Omental fat pad (tissue), 4 donors: ENCODE data around the gene NAA80. TPM values are rescaled to one million over a fixed set of nuclear protein-coding genes. Genes with fewer than 3 reads are reported as not detected.
A peak's percentile ranks its signal among the peaks of the same experiment; 100 is the strongest.

ENCODE experiments used
- ATAC-seq: fragments of 150-250 bp; one replicate; pipeline ENCODE4 v1.9.1; 2016; ENCODE audit warnings: mild to moderate bottlenecking, moderate library complexity; ENCODE audit not compliant: low FRiP score
- DNase-seq: peaks from one replicate; pipeline ENCODE4 v3.0.0-alpha.2; 2019; ENCODE audit warnings: low spot score
- total RNA-seq, 4 donors: library from RNA; depleted of rRNA; stranded (reverse); fragments of >200 nt; gene quantifications; one replicate each; pipeline ENCODE4 v1.1.0, GENCODE V29; 2016
- TF ChIP-seq, protein P1 (sequence below), 3 donors: fragments of 450-650 bp; IDR thresholded peaks; one replicate each; pipeline ENCODE4 v1.5.1; 2016 to 2017; ENCODE audit warnings: antibody characterized with exemption in 3 of 3, mild to moderate bottlenecking in 3 of 3, moderate library complexity in 2 of 3

The NAA80 gene
- total RNA-seq, 4 donors from 2014 or later: 3.4 to 8.4 (median 5.3) TPM

DNA sequence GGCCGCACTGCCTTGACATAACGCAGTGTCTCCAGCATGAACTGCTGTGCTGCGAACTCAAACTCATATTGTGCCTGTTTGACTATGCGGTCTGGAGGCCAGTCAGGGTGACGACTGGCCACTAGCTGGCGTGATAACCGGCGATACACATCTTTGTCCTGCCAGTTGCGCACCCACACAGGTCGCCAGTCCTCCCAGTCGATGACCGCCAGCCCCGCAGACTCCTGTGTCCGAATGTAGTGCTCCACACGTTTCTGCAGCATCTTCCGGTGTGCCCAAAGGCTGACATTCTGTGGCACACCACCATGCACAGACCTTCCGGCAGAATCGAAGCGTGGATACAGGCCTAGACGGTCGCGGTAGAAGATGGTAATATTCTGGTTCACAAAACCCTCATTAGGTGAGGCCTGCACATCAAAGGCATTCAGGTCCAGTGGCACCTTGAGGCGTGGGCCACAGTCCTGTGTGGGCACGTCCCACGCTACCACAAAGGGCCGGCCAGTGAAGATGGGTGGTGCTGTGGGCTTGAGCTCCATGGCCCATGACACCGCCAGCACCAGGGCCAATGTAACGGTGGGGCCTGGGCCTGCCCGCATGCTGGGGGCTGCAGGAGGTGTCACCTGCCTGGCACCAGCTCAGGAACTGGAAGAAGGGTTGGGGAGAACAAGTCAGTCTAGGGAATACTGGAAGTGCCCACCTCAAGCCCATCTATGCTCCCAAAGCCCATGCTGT lies 20.9 kb upstream of the NAA80 start:
- ATAC-seq (no peak), DNase-seq (no peak)

DNA sequence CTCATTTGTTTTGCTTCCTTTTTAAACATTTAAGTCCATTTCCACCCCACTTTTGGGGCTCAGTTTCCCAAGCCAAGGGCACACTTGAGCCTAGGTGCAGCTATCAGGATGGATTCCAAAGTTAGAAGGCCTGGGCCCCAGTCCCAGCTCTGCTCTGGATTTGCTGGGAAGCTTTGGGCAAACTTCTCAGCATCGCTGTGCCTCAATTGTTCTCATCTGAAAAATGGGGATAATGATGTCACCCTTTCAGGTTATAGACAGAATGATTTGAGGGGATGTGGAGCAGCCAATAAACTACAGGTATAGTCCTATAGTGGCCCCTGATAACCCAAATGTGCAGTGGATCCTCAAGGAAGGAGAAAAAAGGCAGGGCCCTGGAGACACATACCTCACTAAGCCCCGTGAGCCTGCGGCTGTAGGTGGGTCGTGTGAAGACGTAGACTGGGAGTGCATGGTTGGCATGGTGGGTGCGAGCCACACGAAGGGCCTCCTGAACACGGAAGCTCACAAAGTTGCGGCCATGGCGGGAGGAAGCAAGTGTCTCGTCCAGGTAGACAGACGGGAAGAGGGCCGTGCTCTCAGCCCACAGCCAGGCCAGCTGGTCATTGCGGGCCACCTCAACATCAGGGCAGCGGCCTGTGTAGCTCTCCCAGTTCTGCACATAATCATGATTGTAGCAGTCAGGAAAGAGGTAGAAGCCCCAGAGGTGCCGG lies 20.1 kb upstream of the NAA80 start:
- TF ChIP-seq, protein P1, sequence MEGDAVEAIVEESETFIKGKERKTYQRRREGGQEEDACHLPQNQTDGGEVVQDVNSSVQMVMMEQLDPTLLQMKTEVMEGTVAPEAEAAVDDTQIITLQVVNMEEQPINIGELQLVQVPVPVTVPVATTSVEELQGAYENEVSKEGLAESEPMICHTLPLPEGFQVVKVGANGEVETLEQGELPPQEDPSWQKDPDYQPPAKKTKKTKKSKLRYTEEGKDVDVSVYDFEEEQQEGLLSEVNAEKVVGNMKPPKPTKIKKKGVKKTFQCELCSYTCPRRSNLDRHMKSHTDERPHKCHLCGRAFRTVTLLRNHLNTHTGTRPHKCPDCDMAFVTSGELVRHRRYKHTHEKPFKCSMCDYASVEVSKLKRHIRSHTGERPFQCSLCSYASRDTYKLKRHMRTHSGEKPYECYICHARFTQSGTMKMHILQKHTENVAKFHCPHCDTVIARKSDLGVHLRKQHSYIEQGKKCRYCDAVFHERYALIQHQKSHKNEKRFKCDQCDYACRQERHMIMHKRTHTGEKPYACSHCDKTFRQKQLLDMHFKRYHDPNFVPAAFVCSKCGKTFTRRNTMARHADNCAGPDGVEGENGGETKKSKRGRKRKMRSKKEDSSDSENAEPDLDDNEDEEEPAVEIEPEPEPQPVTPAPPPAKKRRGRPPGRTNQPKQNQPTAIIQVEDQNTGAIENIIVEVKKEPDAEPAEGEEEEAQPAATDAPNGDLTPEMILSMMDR (IDR thresholded peaks at IDR 0.05): no peak
- ATAC-seq: no peak
- DNase-seq: no peak

More for the DNA sequence above, 20.9 kb upstream of the NAA80 start:
- TF ChIP-seq, protein P1 (IDR thresholded peaks at IDR 0.05): no peak

DNA sequence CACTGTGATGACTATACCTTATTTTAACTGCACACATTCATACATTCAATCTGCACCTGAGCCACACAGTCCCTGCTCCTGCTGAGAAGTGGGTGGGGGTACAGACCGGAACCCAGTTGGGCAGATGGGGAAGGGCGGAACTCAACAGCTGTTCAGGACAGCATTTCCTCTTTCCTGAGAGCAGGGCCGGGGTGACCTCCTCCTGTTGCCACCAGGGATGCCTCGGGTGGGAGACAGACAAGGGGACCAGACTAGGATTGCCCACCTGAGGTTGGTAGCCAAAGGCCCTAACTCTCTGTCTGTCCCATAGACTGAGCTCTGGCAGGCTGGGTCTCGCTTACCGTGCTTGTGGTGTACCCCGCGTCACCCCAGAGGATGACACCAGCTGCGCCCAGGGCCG lies 19.4 kb upstream of the NAA80 start:
- DNase-seq: no peak
- ATAC-seq: no peak
- TF ChIP-seq, protein P1 (IDR thresholded peaks at IDR 0.05): no peak

DNA sequence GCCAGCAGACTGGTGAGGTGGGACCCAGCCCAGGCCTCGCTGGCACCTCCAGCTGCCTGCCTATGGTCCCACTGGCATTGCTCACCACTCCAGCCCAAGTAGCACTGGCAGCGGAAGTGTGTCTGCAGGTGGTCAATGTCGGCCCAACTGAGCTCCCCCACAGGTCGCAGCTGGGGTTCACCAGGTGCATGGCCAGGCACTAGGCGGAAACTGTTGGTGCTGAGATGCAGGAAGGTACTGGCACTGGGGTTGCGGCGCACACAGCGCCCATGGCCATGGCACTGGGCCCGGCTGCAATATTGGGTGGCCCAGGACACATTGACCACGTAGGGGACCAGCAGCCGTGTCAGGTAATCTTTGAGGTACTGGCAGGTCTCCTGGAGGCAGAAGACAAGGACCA lies 19.0 kb upstream of the NAA80 start:
- DNase-seq: no peak
- TF ChIP-seq, protein P1 (IDR thresholded peaks at IDR 0.05): no peak
- ATAC-seq: no peak

DNA sequence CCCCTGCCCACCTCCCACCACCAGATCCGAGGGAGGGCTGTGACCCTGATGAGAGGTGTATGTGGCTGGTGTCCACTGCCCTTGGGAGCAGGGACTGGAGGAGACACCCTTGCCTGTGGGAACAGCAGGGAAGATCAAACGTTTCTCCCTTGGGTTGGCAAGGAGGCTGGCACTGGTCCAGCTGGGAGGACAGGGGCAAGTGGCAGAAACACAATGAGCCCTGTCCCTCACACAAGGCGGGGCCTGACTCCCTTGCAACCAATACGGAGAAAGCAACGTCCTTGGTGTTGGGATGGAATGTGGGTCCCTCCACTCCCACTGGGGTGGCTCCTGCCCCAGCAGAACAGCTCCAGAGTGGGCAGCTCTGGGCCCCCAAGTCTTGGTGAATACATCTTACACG lies 18.1 kb upstream of the NAA80 start:
- ATAC-seq (no peak), DNase-seq (no peak)
- TF ChIP-seq, protein P1 (IDR thresholded peaks at IDR 0.05): no peak

DNA sequence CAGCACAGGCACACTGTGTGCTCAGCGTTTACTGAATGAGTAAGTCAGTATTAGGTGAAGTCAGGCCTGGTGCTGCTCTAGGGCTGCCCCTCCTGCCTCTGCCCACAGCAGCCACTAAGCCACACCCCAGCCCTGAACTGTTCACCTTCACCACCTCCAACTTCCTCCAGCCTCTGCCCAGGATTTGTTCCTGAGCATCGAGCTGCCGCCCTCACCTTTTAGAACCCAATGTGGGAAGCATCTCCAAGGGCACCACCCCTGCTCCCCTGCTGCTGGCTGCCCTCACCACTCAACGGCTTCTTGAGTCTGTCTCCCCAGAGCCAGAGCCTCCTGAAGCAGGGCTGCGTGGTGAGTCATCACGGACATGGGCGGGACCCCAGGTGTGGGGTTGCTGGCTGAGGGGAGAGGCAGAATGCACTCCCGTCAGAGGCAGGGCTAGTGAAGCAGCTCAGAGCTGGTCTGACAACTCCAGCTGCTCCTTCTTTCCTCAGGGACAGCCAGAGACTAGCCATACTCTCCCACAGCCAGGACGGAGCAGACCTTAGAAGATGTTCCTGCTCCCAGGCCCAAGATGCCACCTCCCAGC lies 17.5 kb upstream of the NAA80 start:
- ATAC-seq: peak; percentile 70
- TF ChIP-seq, protein P1 (IDR thresholded peaks at IDR 0.05): no peak
- no peak for DNase-seq
